Right lung (tissue), 5 donors: ENCODE data around the gene FRMD1. TPM values are rescaled to one million over a fixed set of nuclear protein-coding genes. Genes with fewer than 3 reads are reported as not detected.

Experiments used
- DNase-seq, 2 donors: peaks; one replicate each; pipeline ENCODE4 v3.0.0-alpha.2; 2013
- polyA plus RNA-seq, 5 donors: library from polyadenylated mRNA; unstranded; fragments of 120-200 nt; gene quantifications; one replicate each; pipeline versions ENCODE4 v1.2.1 to v1.2.3, GENCODE V29; 2013; ENCODE audit warnings: inconsistent platforms in 1 of 5, low replicate concordance in 1 of 5; ENCODE audit not compliant: insufficient read length in 5 of 5, insufficient read depth in 1 of 5

FRMD1 gene
- polyA plus RNA-seq, 5 donors = 2.3 to 7.2 (median 5.3) TPM

- no peak for DNase-seq
Observed at GRCh38 chr6:168043848-168044415, 35.1 kb downstream of the FRMD1 start.

GRCh38 chr6:168043193-168043847 lies 35.7 kb downstream of the FRMD1 start:
- DNase-seq = no peak

DNA sequence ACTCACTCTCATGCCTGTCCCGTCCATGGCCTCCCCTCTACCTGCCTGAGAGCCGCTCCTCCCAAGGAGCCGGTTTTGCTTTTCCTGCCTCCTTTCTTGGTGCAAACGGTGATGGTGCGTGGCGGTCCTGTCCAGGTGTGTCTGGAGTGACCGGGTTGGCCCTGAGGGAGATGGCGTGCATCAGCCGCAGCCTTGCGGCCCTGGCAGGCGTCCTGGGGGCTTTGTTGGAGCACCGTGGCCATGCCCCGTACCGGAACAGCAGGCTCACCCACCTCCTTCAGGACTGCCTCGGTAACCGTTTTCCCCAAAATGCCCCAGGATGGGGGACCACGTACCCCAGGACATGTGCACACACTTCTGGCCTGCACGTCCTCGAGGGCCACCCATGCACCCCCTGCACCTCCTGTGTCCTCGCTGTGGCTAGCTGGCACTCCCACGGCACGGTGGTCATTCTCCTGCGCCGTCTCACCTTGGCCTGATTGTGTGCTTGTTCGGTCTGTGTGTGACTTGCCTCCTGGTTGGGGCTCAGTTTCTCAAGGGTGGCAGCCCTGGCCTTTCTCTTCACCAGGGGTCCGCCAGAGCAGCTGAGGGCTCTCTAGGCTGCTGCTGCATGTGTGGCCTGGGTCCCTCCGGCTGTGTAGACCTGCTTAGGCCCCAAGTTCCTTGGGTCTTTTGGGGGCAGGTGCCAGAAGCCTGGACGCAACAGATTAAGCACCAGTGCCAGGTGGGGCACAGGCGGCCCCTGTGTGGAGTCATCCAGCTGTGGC lies 36.4 kb downstream of the FRMD1 start:
- DNase-seq = no peak

DNA sequence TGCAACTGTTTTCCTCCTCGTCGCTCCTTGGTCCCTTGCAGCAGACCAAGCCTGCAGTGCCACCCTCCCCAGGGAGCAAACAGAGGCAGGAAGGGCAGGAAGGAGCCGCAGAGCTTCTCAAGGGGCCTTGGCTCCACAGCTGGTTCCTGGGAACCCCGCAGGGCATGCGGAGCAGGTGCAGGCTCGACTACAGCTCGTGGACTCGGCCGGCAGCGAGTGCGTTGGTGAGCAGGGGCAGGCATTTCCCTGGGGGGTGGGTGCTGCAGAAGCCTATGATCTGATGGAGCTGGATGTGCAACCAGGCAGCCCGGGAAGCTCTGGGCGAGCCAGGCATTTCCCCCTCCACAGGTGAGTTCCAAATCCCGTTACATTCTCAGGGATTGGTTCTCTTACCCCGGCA lies 37.1 kb downstream of the FRMD1 start:
- DNase-seq = no peak

DNA sequence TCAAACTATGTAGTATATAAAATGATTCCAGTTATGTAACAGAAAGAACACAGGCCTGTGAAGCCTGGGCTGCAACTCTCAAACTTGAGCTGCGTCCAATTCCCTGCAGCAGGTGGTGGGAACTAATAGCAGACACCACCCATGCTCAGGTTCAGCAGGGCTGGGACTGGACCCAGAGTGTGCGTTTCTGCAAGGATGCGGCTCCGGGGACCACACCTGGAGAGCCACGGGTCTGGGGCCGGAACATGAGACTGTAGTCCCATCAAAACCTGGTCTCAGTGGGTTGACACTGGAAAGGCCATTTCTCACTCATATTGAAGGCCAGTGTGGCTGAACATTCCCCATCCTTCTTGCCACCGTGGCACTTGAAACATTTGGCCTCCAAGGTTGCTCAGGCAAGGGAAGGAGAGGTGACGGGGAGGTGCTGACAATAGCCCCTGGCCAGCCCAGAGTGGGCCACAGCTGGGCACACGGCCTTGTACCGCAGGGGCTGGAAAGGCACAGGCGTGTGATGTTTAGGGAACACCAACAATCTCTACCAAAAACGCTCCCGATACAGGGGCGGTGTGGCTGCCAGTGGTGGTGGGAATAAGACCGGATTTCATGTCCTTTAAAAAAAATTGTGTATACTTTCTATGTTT lies 38.0 kb downstream of the FRMD1 start:
- DNase-seq = no peak

- no peak for DNase-seq
Observed at GRCh38 chr6:168039849-168040248, 39.2 kb downstream of the FRMD1 start.

GRCh38 chr6:168039301-168039700 lies 39.7 kb downstream of the FRMD1 start:
- no peak for DNase-seq

DNA sequence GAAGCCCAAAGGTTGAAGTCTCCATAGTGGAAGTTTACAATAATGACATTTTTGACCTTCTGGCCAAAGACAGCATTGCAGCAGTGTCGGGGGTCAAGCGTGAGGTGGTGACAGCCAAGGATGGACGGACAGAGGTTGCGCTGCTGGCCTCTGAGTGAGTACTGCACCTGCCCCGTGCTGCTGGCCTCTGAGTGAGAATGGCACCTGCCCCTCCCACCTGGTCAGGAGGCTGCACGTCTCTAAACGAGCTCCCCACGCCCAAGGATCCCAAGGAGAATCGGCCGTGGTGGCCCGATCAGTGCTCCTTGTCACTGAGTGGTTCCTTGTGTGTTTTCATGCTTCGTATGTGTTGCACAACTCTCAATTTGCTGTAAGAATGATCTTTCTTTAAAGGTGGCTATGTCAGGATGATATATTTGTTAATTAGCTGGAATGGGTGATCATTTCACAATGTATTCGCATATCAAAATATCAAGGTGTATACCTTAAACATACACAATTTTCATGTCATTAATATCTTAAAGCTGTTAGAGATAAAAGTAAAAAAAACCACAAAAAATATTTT lies 40.4 kb downstream of the FRMD1 start:
- DNase-seq = no peak

GRCh38 chr6:168037856-168038255 lies 41.2 kb downstream of the FRMD1 start:
- no peak for DNase-seq

DNA sequence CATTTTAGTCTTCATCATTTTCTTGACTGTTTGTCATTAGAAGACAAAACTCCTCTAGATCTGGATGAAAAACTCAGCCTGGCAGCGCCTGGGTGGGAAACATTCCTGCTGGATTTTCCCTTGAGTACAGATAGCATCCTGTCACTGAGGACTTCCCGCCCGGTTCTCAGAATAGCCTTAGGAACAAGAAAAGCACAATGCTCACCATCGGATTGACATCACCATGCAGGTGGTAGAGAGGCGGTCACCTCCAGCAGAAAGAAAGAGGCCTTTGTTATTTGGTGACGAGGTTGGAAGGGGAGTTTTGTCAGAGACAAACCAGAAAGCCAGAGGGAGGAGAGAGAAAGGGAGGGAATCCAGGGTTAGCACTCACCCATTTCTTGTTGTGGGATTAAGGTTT lies 41.8 kb downstream of the FRMD1 start:
- DNase-seq = no peak

GRCh38 chr6:168035661-168036545 lies 43.1 kb downstream of the FRMD1 start:
- no peak for DNase-seq

DNA sequence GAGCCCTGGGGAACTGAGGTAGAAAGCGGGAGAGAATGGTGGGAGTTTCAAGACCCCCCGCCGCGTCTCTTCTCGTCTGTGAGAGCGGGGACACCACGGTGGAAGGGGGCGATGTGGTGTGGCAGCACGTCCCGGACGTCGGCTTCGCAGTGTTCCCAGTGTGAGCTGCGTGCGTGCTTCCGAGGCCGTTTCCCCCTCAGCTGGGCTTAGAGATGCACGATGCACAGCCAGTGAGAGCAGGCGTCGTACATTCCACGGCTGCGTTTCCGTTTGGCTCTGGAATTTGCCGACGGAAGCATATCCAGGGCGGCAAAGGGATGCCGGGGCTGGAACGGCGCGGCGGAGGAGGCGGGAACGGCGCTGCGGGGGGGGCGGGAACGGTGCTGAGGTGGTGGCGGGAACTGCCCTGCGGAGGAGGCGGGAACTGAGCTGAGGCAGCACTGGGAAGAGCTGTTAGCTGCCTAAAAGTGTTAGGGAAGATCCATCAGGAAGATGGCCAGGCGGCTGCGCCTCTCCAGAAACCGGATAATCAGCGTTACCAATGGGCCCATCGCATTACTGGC lies 43.8 kb downstream of the FRMD1 start:
- DNase-seq = peak; percentile 73 to 83

DNA sequence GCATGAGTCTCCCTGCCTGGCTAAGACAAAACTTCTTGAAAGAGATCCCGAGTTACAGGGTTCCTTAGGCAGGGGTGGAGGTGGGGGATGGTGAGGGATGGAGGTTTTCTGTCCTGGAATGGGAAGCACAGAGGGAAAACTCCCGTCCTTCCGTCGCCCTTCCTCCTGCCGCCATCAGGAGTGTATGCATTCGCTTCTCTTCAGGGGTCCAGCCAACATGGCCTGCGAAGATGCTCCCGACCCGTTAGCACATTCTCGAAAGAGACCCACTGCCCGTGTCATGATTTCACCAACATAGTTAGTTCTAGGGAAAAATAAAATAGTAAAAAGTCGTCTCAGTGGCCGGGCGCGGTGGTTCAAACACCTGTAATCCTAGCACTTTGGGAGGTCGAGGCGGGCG lies 44.5 kb downstream of the FRMD1 start:
- DNase-seq = no peak

- no peak for DNase-seq
Observed at GRCh38 chr6:168033791-168034190, 45.2 kb downstream of the FRMD1 start.

DNA sequence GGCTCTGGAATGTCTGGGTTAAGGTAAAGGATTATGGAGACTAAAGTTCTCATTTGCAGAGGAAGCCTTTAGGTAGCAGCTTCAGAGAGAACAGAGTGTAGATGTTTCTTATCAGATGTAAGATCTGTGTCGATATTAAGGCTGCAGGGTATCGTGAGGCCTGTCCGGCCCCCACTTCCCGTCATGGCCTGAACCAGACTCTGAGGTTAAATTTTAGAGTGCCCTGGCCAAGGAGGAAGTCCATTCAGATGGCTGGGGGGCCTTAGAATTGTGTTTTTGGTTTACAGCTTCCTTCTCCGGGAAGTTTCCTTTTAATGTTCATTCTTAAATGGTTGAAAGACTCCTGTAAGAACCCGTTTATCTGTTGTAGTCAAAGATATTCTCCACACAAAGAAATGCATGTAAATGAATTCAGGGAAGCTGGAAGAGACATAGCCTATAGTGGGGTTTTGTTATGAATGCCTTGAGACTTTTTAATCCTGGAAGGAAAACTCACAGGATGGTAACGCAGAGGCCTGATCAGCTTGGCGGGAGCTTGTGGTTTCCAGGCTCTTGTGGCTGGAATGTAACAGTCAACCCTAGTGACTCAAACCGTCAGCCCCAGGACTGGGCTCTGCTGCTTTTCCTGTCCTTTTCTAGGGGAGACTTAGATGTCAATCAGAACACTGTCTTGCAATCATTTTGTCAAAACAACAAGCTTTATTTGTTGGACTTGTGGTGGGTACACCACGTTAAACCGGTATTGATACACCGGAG lies 46.8 kb downstream of the FRMD1 start:
- DNase-seq = no peak

DNA sequence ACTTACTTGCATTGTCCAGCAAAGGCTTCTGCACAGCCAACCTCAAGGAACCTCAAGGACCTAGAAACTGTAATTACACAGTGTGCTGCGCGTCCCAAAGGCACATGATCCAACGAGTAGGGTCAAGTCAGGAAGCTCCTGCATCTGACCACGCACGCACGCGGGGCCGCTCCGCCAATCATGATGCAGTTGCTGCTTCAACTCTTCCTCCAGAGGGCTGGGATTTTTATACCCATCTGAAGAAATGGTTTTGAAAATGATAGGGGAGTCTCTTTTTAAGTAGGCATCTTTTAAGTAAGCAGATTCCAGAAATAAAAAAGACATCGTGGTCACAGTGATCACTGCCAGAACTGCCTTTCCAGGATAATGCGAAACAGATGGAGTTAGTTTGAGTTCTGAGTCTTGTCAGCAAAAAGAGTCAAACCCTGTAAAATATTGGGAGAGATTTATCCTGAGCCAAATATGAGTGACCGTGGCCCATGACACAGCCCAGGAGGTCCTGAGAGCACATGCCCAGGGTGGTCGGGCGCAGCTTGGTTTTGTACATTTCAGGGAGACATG lies 47.5 kb downstream of the FRMD1 start:
- DNase-seq = no peak

GRCh38 chr6:168030908-168031307 lies 48.1 kb downstream of the FRMD1 start:
- DNase-seq = no peak

DNA sequence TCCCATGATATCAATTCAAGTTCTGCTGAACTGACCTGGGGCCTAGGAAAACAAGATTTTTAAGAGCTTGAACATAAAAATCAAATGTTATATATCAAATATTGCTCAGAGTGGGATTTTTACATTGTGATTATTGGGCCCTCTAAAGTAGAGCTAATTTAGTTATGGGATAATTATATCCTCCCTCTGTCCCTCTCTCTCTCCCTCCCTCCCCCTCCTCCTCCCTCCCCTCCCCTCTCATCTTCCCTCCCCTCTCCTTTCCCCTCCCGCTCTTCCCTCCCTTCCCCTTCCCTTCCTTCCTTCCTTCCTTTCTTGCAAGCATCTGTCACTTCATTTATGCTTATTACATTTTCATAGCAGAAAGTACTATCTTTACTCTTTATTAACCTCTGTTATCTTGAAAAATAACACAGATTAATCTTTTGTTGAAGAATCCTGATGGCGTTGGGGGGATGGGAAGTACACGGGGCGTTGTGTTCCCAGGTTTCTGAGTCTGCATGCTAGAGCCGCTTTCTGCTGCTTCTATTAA lies 48.7 kb downstream of the FRMD1 start:
- DNase-seq = no peak

DNA sequence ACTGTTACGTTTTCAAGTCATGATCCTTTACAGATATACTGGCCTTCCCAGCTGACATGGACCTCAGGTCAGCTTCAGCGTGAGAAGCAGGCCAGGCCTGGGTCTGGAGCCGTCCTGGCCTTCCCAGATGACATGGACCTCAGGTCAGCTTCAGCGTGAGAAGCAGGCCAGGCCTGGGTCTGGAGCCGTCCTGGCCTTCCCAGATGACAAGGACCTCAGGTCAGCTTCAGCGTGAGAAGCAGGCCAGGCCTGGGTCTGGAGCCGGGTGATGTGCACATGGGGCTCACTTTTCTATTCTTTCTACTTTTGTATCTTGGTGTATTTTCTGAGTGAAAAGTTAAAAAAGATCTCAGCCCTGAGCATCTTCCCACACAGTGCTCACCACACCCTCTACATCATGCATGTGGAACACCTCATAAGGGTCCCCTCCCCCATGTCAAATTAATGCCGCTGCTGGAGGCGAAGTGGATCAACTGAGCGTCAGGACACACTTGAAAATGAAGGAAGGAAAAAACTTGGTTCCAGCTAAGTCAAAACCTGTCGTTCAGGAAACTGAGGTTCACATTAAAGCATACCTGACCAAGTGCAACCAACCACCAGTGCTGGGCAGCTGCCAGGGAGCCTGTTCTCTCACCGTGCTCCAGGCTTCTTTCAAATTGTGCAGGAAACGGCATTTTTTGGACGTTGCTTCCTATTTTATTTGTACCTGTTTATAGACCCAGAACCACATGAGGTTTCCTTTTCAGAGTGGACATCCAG lies 49.4 kb downstream of the FRMD1 start:
- DNase-seq = no peak
